Measurements from ENCODE around the gene EEPD1. TPM values are rescaled to one million over a fixed set of nuclear protein-coding genes. Genes with fewer than 3 reads are reported as not detected.

EEPD1 gene
- total RNA-seq, 1 experiment from 2014 or later: 7.8 TPM

GRCh38 chr7:36346260-36346831, 193.3 kb downstream of the EEPD1 start:
- Mint-ChIP-seq H3K4me3 (no peak overlapping the region), H3K27ac (no peak overlapping the region), H3K27me3 (ENCODE audit: low read depth) (peaks cover 4% of the 10 kb centered on the region; the same call in 1 of the 2 replicates), H3K36me3 (no peaks in the 10 kb centered on the region), H3K9me3 (peaks cover 12% of the 10 kb centered on the region), H3K4me1 (peaks cover 10% of the 10 kb centered on the region)
- no peak for TF ChIP-seq STAT6 (CRISPR knock-in tag; conservative IDR thresholded peaks at IDR 0.05; ENCODE audit: low read depth)
- TF ChIP-seq CREB1 (CRISPR knock-in tag; IDR thresholded peaks at IDR 0.05): no peak
- TF ChIP-seq ZNF219 (CRISPR knock-in tag; IDR thresholded peaks at IDR 0.05; ENCODE audit: borderline replicate concordance): no peak
- TF ChIP-seq NFATC4 (CRISPR knock-in tag; IDR thresholded peaks at IDR 0.05): no peak
- TF ChIP-seq GABPB1 (CRISPR knock-in tag; IDR thresholded peaks at IDR 0.05): no peak
- no peak for TF ChIP-seq ZNF281 (CRISPR knock-in tag; IDR thresholded peaks at IDR 0.05)
- TF ChIP-seq ELF4 (CRISPR knock-in tag; IDR thresholded peaks at IDR 0.05; ENCODE audit: low read depth): no peak
- TF ChIP-seq ZNF425 (CRISPR knock-in tag; conservative IDR thresholded peaks at IDR 0.05): no peak
- no peak for TF ChIP-seq CREM (CRISPR knock-in tag; IDR thresholded peaks at IDR 0.05)
- no peak for TF ChIP-seq KAT7 (CRISPR knock-in tag; IDR thresholded peaks at IDR 0.05; ENCODE audit: borderline replicate concordance)
- TF ChIP-seq NFYB (CRISPR knock-in tag; conservative IDR thresholded peaks at IDR 0.05; ENCODE audit: low read depth): no peak
- TF ChIP-seq PRRX2 (CRISPR knock-in tag; IDR thresholded peaks at IDR 0.05): no peak
- TF ChIP-seq ATF6 (CRISPR knock-in tag; IDR thresholded peaks at IDR 0.05): no peak
- no peak for TF ChIP-seq HMGA2 (CRISPR knock-in tag; IDR thresholded peaks at IDR 0.05)
- TF ChIP-seq NFE2L1 (CRISPR knock-in tag; IDR thresholded peaks at IDR 0.05): no peak
- no peak for TF ChIP-seq ZNF121 (CRISPR knock-in tag; IDR thresholded peaks at IDR 0.05)
- TF ChIP-seq SP1 (CRISPR knock-in tag; conservative IDR thresholded peaks at IDR 0.05): no peak
- DNase-seq (ENCODE audit: low spot score) (no peak), ATAC-seq (no peak)
- ChIA-PET POLR2A (no interaction called here), CTCF (no interaction called here)

- H3K27ac Mint-ChIP-seq: no peak overlapping the region
- TF ChIP-seq ZNF396 (CRISPR knock-in tag; IDR thresholded peaks at IDR 0.05; ENCODE audit: borderline replicate concordance) (no peak), ZBTB21 (CRISPR knock-in tag; IDR thresholded peaks at IDR 0.05; ENCODE audit: borderline replicate concordance) (no peak), ZNF512 (CRISPR knock-in tag; IDR thresholded peaks at IDR 0.05; ENCODE audit: borderline replicate concordance) (no peak), CREB1 (CRISPR knock-in tag; IDR thresholded peaks at IDR 0.05) (no peak), KAT7 (CRISPR knock-in tag; IDR thresholded peaks at IDR 0.05; ENCODE audit: borderline replicate concordance) (no peak), ATF3 (CRISPR knock-in tag; conservative IDR thresholded peaks at IDR 0.05) (no peak)
- TF ChIP-seq, protein P1, sequence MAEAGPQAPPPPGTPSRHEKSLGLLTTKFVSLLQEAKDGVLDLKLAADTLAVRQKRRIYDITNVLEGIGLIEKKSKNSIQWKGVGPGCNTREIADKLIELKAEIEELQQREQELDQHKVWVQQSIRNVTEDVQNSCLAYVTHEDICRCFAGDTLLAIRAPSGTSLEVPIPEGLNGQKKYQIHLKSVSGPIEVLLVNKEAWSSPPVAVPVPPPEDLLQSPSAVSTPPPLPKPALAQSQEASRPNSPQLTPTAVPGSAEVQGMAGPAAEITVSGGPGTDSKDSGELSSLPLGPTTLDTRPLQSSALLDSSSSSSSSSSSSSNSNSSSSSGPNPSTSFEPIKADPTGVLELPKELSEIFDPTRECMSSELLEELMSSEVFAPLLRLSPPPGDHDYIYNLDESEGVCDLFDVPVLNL (CRISPR knock-in tag; IDR thresholded peaks at IDR 0.05; ENCODE audit: borderline replicate concordance, low read depth): no peak
Measured at GRCh38 chr7:36348256-36348655, 195.2 kb downstream of the EEPD1 start.

More at GRCh38 chr7:36348256-36348655, 195.2 kb downstream of the EEPD1 start:
- ChIA-PET CTCF (interaction anchor here (1.2 kb wide), 1 partner anchor 29 kb away, joined by 3 read pairs; no protein-coding TSS in a partner anchor), POLR2A (no interaction called here)
- H3K36me3 Mint-ChIP-seq: no peaks in the 10 kb centered on the region
- H3K4me3 Mint-ChIP-seq: no peak overlapping the region
- H3K4me1 Mint-ChIP-seq: peaks cover 10% of the 10 kb centered on the region
- H3K9me3 Mint-ChIP-seq: peaks cover 12% of the 10 kb centered on the region
- no peak for ATAC-seq
- DNase-seq (ENCODE audit: low spot score): no peak
- no peaks in the 10 kb centered on the region for H3K27me3 Mint-ChIP-seq (ENCODE audit: low read depth)
